Measurements from ENCODE around the gene TOM1L2.

The TOM1L2 gene

GRCh38 chr17:17994271-17995069, 22.3 kb upstream of the TOM1L2 start:
- no peak for DNase-seq (ENCODE audit: low read depth)

GRCh38 chr17:17993852-17994251, 21.7 kb upstream of the TOM1L2 start:
- no peak for DNase-seq (ENCODE audit: low read depth)

- DNase-seq (ENCODE audit: low read depth): no peak
Observed at GRCh38 chr17:17993366-17993765, 21.2 kb upstream of the TOM1L2 start.

GRCh38 chr17:17990282-17990681, 18.1 kb upstream of the TOM1L2 start:
- DNase-seq (ENCODE audit: low read depth): no peak

- no peak for DNase-seq (ENCODE audit: low read depth)
Observed at GRCh38 chr17:17989618-17990017, 17.4 kb upstream of the TOM1L2 start.

DNA sequence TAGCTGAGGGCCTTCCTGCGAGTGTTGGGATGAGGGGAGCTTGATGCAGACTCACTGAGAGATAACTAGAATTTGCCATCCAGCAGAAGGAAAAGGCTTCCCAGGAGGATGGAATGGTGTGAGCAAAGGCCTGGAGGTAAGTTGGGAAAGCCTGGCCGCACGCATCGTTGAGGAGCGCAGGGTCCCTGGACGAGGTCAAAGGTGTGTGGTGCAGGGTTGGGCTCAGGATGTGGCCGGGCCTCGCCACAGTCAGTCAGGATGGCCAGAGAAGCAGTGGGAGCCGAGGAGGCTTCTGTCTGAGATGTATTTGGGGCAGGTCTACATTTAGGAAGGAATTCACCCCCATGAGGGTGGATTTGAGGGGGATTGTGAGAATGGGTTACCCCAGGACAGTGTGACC, 16.9 kb upstream of the TOM1L2 start:
- no peak for DNase-seq (ENCODE audit: low read depth)

- DNase-seq (ENCODE audit: low read depth): no peak
Observed at GRCh38 chr17:17988427-17988945, 16.3 kb upstream of the TOM1L2 start.

DNA sequence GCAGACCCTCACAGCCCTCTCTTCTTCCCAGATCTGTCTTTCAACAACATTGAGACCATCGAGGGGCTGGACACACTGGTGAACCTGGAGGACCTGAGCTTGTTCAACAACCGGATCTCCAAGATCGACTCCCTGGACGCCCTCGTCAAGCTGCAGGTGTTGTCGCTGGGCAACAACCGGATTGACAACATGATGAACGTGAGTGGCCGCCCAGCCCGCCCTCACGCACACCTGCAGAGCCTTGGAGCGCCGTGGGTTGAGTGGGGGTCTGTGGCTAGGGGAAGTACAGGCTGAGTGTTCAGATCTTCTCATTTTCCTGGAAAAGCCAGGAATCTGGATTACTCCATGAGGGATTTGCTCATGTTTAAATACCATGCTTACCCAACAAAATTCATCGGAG, 15.7 kb upstream of the TOM1L2 start:
- no peak for DNase-seq (ENCODE audit: low read depth)

DNA sequence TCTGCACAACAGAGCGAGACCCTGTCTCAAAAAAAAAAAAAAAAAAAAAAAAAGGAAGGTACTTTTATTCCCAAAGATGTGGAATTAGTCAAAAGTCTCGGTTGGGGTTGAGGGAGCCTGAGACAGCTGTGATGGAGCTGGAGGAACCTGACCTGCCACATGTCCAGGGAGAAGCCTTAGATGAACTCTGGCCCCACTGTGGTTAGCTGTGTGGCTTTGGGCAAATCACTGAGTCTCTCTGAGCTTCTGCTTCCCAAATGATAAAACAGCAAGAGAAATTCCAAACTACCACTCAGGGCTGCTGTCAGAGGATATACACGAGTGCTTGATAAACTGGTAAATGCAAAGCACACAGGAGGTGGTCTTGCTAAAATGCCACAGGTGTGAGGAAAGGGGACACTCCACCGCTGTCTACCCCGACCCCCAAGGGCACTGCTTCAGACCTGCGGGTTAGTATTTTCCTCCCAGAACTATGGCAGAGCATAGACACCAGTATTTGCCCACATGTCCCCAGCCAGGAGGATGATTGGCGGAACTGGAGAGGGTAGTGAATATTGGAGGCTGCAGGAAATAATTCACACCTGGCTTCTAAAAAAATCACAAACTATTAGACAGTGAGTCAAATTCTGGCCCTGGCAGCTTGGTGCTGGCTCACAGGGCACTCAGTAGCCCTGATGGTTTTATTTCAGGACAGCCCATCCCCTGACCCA, 15.1 kb upstream of the TOM1L2 start:
- DNase-seq (ENCODE audit: low read depth): no peak

- no peak for DNase-seq (ENCODE audit: low read depth)
Observed at GRCh38 chr17:17985555-17985954, 13.4 kb upstream of the TOM1L2 start.

DNA sequence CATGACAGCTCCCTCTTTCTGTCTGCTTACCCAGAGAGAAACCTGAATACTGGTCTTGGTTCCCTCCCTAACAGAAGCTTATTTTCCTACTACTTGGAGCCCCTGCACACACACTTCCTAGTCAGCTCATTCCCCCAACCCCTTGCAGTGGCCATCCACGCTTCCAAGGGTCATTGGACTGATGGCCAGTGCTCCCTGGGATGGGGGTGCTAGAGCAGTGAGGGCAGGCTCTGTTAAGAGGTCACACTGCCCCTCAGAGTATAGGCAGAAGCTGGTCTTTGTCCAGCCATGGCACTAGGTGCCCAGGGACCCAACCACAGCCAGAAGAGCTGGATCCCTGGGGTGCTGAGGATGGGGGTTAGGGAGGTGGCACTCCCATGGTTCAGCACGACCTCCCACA, 13.0 kb upstream of the TOM1L2 start:
- DNase-seq (ENCODE audit: low read depth): no peak

GRCh38 chr17:17983776-17984175, 11.6 kb upstream of the TOM1L2 start:
- no peak for DNase-seq (ENCODE audit: low read depth)

DNA sequence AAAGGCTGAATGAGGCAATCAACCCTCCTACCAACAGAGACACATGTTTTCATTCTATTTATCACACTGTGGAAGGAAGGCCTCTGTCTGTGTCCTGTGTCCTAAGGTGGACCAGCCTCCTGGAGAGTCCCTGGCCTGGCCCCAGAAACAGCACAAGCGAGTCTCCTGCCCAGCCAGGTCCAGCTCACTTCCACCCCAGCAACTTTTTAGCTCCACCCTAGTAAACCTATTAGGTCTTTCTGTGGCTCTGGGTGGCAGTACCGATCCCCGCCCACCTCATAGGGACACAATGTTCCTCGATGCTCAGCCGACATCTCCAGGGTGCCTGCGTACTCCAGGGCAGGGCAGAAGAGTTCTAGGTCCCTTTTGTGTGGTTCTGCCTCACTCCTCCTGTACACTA, 11.2 kb upstream of the TOM1L2 start:
- DNase-seq (ENCODE audit: low read depth): no peak

GRCh38 chr17:17982801-17983200, 10.6 kb upstream of the TOM1L2 start:
- no peak for DNase-seq (ENCODE audit: low read depth)

DNA sequence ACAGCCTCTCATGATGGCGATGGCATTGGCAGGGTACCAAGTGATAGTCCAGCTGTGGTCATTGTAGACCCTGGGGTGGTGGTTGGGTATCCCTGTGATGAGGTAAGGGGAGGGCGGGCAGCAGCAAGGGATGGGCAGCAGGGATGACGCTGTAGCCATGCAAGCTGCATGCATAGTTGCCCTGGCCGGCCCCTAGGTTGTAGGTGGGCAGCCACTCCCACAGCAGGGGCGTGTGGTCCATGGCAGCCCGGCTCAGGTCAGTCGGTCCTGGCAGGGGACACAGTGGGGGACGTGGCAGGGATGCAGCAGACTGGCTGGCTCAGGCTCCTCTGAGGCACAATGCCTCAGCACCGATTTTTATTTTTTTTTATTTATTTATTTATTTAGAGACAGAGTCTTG, 9.1 kb upstream of the TOM1L2 start:
- no peak for DNase-seq (ENCODE audit: low read depth)

GRCh38 chr17:17979778-17980177, 7.6 kb upstream of the TOM1L2 start:
- DNase-seq (ENCODE audit: low read depth): no peak

DNA sequence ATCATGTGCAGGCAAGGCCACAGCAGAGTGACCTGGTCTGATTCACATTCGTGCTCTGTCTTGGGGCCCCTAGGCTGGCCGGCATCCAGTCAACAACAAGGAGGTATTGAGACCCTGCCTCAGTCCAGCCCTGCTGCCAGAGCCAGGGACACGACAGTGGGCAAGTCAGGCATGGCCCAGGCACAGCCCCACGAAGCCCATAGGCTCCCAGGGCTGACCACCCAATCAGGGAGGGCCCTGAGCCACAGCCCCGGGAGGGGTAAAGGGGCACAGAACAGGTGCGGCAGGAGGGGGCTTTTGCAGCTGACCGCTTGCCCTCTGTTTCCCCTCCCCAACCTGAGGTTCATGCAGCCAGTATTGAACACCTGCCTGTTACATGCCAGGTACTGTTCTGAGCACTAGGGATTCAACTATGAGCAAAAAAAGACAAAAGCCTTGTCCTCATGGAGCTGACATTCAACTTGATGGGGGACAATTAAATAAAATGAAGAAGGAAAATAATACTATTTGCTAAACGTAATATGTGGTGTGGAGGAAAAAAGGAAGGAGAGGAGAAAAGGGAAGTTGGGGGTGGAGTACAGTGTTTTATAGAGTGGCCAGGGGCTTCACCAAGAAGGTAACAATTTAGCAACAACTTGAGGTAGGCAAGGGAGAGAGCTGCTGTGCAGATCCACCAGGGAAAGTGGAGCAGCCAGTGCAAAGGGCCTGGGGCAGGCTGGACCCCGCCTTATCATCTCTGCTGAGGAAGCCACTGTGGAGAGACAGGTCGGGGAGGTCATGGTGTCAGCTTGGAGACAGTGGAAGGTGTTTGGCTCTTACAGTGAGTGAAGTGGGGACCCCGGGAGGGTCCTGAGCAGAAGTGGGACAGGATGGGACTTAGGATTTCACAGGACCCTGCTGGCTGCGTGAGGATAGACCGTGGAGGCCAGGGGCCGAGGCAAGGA, 6.6 kb upstream of the TOM1L2 start:
- no peak for DNase-seq (ENCODE audit: low read depth)

GRCh38 chr17:17976931-17977570, 4.9 kb upstream of the TOM1L2 start:
- no peak for DNase-seq (ENCODE audit: low read depth)

DNA sequence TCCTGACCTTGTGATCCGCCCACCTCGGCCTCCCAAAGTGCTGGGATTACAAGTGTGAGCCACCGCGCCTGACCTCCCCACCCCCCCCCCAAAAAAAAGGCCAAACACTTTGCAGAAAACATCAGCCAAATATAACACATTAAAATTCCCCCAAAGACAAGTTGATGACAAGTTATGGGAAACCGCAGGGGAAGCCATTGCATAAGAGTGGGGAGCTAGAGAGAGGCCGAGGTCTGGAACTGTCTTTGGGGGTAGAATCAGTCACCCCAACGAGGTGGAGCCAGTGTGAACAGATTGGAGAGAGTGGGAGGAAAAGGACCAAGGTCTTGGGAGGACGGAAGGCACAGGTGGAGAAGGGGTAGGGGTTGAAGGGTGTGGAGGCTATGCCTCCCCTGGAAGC, 3.2 kb upstream of the TOM1L2 start:
- DNase-seq (ENCODE audit: low read depth): no peak

DNA sequence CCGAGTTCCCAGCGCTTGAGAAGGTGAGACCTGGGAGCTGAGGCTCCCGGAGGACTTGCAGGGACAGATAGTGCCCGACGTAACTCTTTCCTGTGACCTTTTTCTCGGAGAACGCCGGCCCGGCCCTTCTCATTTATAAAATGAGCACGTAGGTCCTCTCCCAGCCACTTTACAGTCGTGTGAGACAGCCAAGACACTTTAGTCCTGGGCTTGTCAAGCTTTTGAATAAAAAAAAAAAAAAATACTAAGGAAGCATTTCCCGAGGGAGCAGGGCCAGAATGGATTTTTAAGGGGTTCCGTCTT, 703 bp upstream of the TOM1L2 start:
- no peak for DNase-seq (ENCODE audit: low read depth)

- no peak for DNase-seq (ENCODE audit: low read depth)
Observed at GRCh38 chr17:17971431-17972125, 622 bp downstream of the TOM1L2 start.

Data from CMK (cell line).